H9 (cell line): ENCODE results near the gene IL25. TPM values are rescaled to one million over a fixed set of nuclear protein-coding genes. Genes with fewer than 3 reads are reported as not detected.
A peak's percentile ranks its signal among the peaks of the same experiment; 100 is the strongest.

Experiments used
- DNase-seq: peaks from one replicate; pipeline ENCODE4 v3.0.0-alpha.2; 2017
- H2AFZ ChIP-seq: one replicate; pipeline ENCODE4 v1.6.1; 2013; ENCODE audit warnings: mild to moderate bottlenecking, low read length, control low read depth, moderate library complexity
- H2AK5ac ChIP-seq: 2 replicates; pipeline ENCODE4 v1.6.1; 2013; ENCODE audit warnings: low read length, control low read depth, mixed read lengths; ENCODE audit not compliant: insufficient read length
- H2BK120ac ChIP-seq: one replicate; pipeline ENCODE4 v1.6.1; 2013; ENCODE audit warnings: low read depth, mild to moderate bottlenecking, low read length, control low read depth, inconsistent platforms; ENCODE audit not compliant: poor library complexity, severe bottlenecking
- H2BK12ac ChIP-seq: 2 replicates; pipeline ENCODE4 v1.6.1; 2013; ENCODE audit warnings: low read length, control low read depth, mixed read lengths, low read depth; ENCODE audit not compliant: insufficient read length
- H2BK15ac ChIP-seq: 2 replicates; pipeline ENCODE4 v1.6.1; 2013; ENCODE audit warnings: low read depth, low read length, control low read depth
- H2BK20ac ChIP-seq: one replicate; pipeline ENCODE4 v1.6.1; 2013; ENCODE audit warnings: low read depth, mild to moderate bottlenecking, low read length, control low read depth, inconsistent platforms; ENCODE audit not compliant: poor library complexity, severe bottlenecking
- H2BK5ac ChIP-seq: 2 replicates; pipeline ENCODE4 v1.6.1; 2013; ENCODE audit warnings: low read length, control low read depth, mixed read lengths; ENCODE audit not compliant: insufficient read length
- H3K14ac ChIP-seq: 2 replicates; pipeline ENCODE4 v1.6.1; 2013; ENCODE audit warnings: low read length, control low read depth; ENCODE audit not compliant: insufficient read depth
- H3K18ac ChIP-seq: 2 replicates; pipeline ENCODE4 v1.6.1; 2013; ENCODE audit warnings: low read depth, mild to moderate bottlenecking, mixed read lengths, low read length, control low read depth; ENCODE audit not compliant: insufficient read length
- H3K23ac ChIP-seq: 2 replicates; pipeline ENCODE4 v1.6.1; 2013; ENCODE audit warnings: low read length, control low read depth, mixed read lengths, low read depth; ENCODE audit not compliant: insufficient read length
- H3K23me2 ChIP-seq: 2 replicates; pipeline ENCODE4 v1.6.1; 2013; ENCODE audit warnings: low read depth, mild to moderate bottlenecking, mixed read lengths, low read length, control low read depth; ENCODE audit not compliant: insufficient read length, poor library complexity, severe bottlenecking
- H3K27ac ChIP-seq: 2 replicates; pipeline ENCODE4 v1.5.1; 2013; ENCODE audit warnings: low read length, control low read depth, mixed read lengths, low read depth; ENCODE audit not compliant: insufficient read length
- H3K27me3 ChIP-seq: 2 replicates; pipeline ENCODE4 v1.6.1; 2013; ENCODE audit warnings: low read length, control low read depth, inconsistent platforms; ENCODE audit not compliant: insufficient read depth
- H3K4ac ChIP-seq: 2 replicates; pipeline ENCODE4 v1.6.1; 2013; ENCODE audit warnings: low read depth, mild to moderate bottlenecking, control low read depth, inconsistent platforms, low read length, moderate library complexity
- H3K4me1 ChIP-seq: 2 replicates; pipeline ENCODE4 v1.6.1; 2013; ENCODE audit warnings: low read length, control low read depth, inconsistent platforms; ENCODE audit not compliant: insufficient read depth
- H3K4me2 ChIP-seq: 2 replicates; pipeline ENCODE4 v1.6.1; 2013; ENCODE audit warnings: low read length, control low read depth, mixed read lengths; ENCODE audit not compliant: insufficient read length, insufficient read depth
- H3K56ac ChIP-seq: 2 replicates; pipeline ENCODE4 v1.6.1; 2013; ENCODE audit warnings: low read depth, mild to moderate bottlenecking, mixed read lengths, low read length, control low read depth; ENCODE audit not compliant: insufficient read length
- H3K79me1 ChIP-seq: 2 replicates; pipeline ENCODE4 v1.6.1; 2013; ENCODE audit warnings: low read depth, mild to moderate bottlenecking, moderate library complexity, low read length, control low read depth, inconsistent platforms; ENCODE audit not compliant: insufficient read depth, poor library complexity, severe bottlenecking
- H3K79me2 ChIP-seq: 2 replicates; pipeline ENCODE4 v1.6.1; 2013; ENCODE audit warnings: low read length, control low read depth, inconsistent platforms; ENCODE audit not compliant: insufficient read depth
- H3K9ac ChIP-seq: 2 replicates; pipeline ENCODE4 v1.6.1; 2013; ENCODE audit warnings: low read length, control low read depth, mixed read lengths; ENCODE audit not compliant: insufficient read length; ENCODE audit errors: extremely low read depth
- H3K9me3 ChIP-seq: one replicate; pipeline ENCODE4 v1.6.1; 2013; ENCODE audit warnings: low read depth, low read length, inconsistent platforms; ENCODE audit not compliant: control insufficient read depth
- H3T11ph ChIP-seq: one replicate; pipeline ENCODE4 v1.6.1; 2013; ENCODE audit warnings: mild to moderate bottlenecking, low read length, control low read depth, inconsistent platforms
- H4K20me1 ChIP-seq: one replicate; pipeline ENCODE4 v1.6.1; 2013; ENCODE audit not compliant: control insufficient read depth, insufficient read length, insufficient read depth
- H4K5ac ChIP-seq: 2 replicates; pipeline ENCODE4 v1.6.1; 2013; ENCODE audit warnings: low read depth, mild to moderate bottlenecking, mixed read lengths, low read length, control low read depth; ENCODE audit not compliant: insufficient read length
- H4K8ac ChIP-seq: replicated peaks from 2 replicates; pipeline ENCODE4 v1.6.1; 2013; ENCODE audit warnings: low read length, control low read depth, mixed read lengths, low read depth; ENCODE audit not compliant: insufficient read length
- H4K91ac ChIP-seq: 2 replicates; pipeline ENCODE4 v1.6.1; 2013; ENCODE audit warnings: low read depth, mild to moderate bottlenecking, moderate library complexity, mixed read lengths, low read length, control low read depth; ENCODE audit not compliant: insufficient read length
- H3K27ac Mint-ChIP-seq, 3 experiments: 2 replicates in 2 of 3; 3 replicates in 1 of 3; pipeline ENCODE4 v1.8.0; 2020 to 2021; ENCODE audit warnings: mixed read lengths in 3 of 3, mild to moderate bottlenecking in 1 of 3, moderate library complexity in 1 of 3
- H3K27me3 Mint-ChIP-seq: 2 replicates; pipeline ENCODE4 v1.8.0; 2021; ENCODE audit warnings: low read depth, mild to moderate bottlenecking, moderate library complexity, mixed read lengths
- H3K36me3 Mint-ChIP-seq, 3 experiments: 2 replicates in 2 of 3; 3 replicates in 1 of 3; pipeline ENCODE4 v1.8.0; 2020 to 2021; ENCODE audit warnings: low read depth in 3 of 3, mixed read lengths in 3 of 3; ENCODE audit not compliant: insufficient read depth in 1 of 3
- H3K4me1 Mint-ChIP-seq, 2 experiments: 2 replicates each; pipeline ENCODE4 v1.8.0; 2020; ENCODE audit warnings: mixed read lengths in 2 of 2
- H3K4me3 Mint-ChIP-seq, 2 experiments: 2 replicates in 1 of 2; 3 replicates in 1 of 2; pipeline ENCODE4 v1.8.0; 2020 to 2021; ENCODE audit warnings: mild to moderate bottlenecking in 2 of 2, mixed read lengths in 2 of 2, moderate library complexity in 1 of 2
- H3K9me3 Mint-ChIP-seq, 2 experiments: 2 replicates in 1 of 2; 3 replicates in 1 of 2; pipeline ENCODE4 v1.8.0; 2020; ENCODE audit warnings: mild to moderate bottlenecking in 2 of 2, mixed read lengths in 2 of 2, moderate library complexity in 1 of 2
- CTCF ChIP-seq: fragments of 200-600 bp; sonication (generic); conservative IDR thresholded peaks from 3 replicates; pipeline ENCODE4 v1.8.0; 2021; ENCODE audit warnings: antibody characterized with exemption, mild to moderate bottlenecking
- WGBS: extraction: QIAGEN DNeasy Blood & Tissue Kit; methylation state at CpG from one replicate; pipeline ENCODE4 v1.1.7; 2013; ENCODE audit warnings: missing lambda C conversion rate, low lambda C conversion rate, mixed read lengths; ENCODE audit not compliant: insufficient read length; ENCODE audit errors: extremely low coverage; 5-methylcytosine and 5-hydroxymethylcytosine counted together
- total RNA-seq: library from RNA; stranded (reverse); gene quantifications from 2 replicates; pipeline ENCODE4 v1.2.1, GENCODE V29; 2021

Gene IL25
- total RNA-seq, 1 experiment from 2014 or later = not detected

- peaks cover 12 to 14% of the 10 kb centered on the region in 2 experiments for H3K4me1 Mint-ChIP-seq
- H3K9me3 ChIP-seq = no peaks in the 10 kb centered on the region
- peak overlapping the region; percentile 71 to 77 for H3K4me3 Mint-ChIP-seq
- H3K4me2 ChIP-seq = peak overlapping the region; percentile 24
- DNase-seq = peak; percentile 54
- H3K79me2 ChIP-seq = no peaks in the 10 kb centered on the region
- H2BK20ac ChIP-seq = no peak overlapping the region
- H3K27me3 ChIP-seq = no peaks in the 10 kb centered on the region; the same call in 1 of the 2 replicates
- peak; percentile 47 for TF ChIP-seq CTCF
- no peak overlapping the region for H2BK120ac ChIP-seq
- no peak overlapping the region for H4K91ac ChIP-seq
- H3T11ph ChIP-seq = no peak overlapping the region
- H3K27me3 Mint-ChIP-seq = peaks cover 39% of the 10 kb centered on the region
- H3K9ac ChIP-seq = no peak overlapping the region
- H3K79me1 ChIP-seq = no peaks in the 10 kb centered on the region
- no peak overlapping the region for H4K8ac ChIP-seq
- H2AFZ ChIP-seq = no peak overlapping the region
- H4K5ac ChIP-seq = no peak overlapping the region
- H3K4me1 ChIP-seq = 0 out of 2 replicates have a peak, but pooled peaks cover 2% of the 10 kb centered on the region
- H3K27ac Mint-ChIP-seq = no peak overlapping the region
- no peak overlapping the region for H3K27ac ChIP-seq
- H3K36me3 Mint-ChIP-seq = peaks cover 16 to 35% (median 24%) of the 10 kb centered on the region in 3 experiments
- H2BK5ac ChIP-seq = no peak overlapping the region
- no CpG with 5 or more reads among the region's 61 CpGs for WGBS
- H4K20me1 ChIP-seq = no peaks in the 10 kb centered on the region
- no peak overlapping the region for H2AK5ac ChIP-seq
- no peak overlapping the region for H3K4ac ChIP-seq
- H2BK12ac ChIP-seq = no peak overlapping the region
- H2BK15ac ChIP-seq = no peak overlapping the region
- no peak overlapping the region for H3K56ac ChIP-seq
- no peaks in the 10 kb centered on the region; a peak in 2 of 5 replicates for H3K9me3 Mint-ChIP-seq
- H3K23ac ChIP-seq = no peak overlapping the region
- H3K23me2 ChIP-seq = peaks cover 5% of the 10 kb centered on the region
- H3K14ac ChIP-seq = 0 out of 2 replicates have a peak overlapping the region, but pooled peaks have one; percentile 4
- no peak overlapping the region for H3K18ac ChIP-seq
Measured at GRCh38 chr14:23351681-23352505, 20.7 kb upstream of the IL25 start.
